Measurements from ENCODE around the gene BPGM. TPM values are rescaled to one million over a fixed set of nuclear protein-coding genes. Genes with fewer than 3 reads are reported as not detected.
A peak's percentile ranks its signal among the peaks of the same experiment; 100 is the strongest.
"Not testable (repeated sequence)": the region's sequence is repeated elsewhere in the genome, so short reads cannot be mapped to it uniquely, and the experiment has no call there.

Gene BPGM
- total RNA-seq, 1 donor from 2014 or later = 17.7 TPM

DNA sequence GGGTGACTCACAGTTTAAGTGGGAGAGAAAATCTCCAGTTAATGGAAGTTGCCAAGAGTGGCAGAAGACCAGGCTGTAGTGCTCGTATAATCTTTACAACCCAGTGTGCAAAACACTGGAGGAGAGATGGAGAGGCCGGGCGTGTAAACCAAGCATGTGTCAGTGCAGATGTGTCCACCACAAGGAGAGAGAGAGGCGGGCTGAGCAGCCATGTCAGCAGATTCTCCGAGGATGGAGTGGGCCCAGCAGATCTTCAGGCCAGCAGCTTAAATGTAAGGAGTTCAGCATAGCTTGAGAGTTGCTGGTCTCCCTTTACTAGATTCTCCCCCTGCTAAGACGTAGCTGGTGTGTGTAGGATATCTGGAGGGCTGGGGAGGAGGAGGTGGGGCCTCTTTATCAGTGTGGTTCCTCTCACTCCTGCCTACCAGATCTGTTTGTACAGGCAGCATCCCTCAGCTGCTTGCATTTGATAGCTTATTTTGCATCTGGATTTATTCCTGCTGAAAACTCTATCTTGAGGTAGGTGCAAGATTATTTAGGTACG, 13.7 kb downstream of the BPGM start:
- Mint-ChIP-seq H3K4me3 (ENCODE audit: unreplicated experiment) (no peak overlapping the region), H3K9me3 (ENCODE audit: unreplicated experiment) (no peaks in the 10 kb centered on the region), H3K36me3 (ENCODE audit: low read depth, unreplicated experiment) (peaks cover 28% of the 10 kb centered on the region), H3K27ac (ENCODE audit: unreplicated experiment) (no peak overlapping the region), H3K27me3 (ENCODE audit: unreplicated experiment) (peaks cover 4% of the 10 kb centered on the region), H3K4me1 (ENCODE audit: unreplicated experiment) (peaks cover 45% of the 10 kb centered on the region)
- TF ChIP-seq, protein P1, sequence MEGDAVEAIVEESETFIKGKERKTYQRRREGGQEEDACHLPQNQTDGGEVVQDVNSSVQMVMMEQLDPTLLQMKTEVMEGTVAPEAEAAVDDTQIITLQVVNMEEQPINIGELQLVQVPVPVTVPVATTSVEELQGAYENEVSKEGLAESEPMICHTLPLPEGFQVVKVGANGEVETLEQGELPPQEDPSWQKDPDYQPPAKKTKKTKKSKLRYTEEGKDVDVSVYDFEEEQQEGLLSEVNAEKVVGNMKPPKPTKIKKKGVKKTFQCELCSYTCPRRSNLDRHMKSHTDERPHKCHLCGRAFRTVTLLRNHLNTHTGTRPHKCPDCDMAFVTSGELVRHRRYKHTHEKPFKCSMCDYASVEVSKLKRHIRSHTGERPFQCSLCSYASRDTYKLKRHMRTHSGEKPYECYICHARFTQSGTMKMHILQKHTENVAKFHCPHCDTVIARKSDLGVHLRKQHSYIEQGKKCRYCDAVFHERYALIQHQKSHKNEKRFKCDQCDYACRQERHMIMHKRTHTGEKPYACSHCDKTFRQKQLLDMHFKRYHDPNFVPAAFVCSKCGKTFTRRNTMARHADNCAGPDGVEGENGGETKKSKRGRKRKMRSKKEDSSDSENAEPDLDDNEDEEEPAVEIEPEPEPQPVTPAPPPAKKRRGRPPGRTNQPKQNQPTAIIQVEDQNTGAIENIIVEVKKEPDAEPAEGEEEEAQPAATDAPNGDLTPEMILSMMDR (IDR thresholded peaks at IDR 0.05; ENCODE audit: unreplicated experiment) = no peak
- no peak for DNase-seq (ENCODE audit: low spot score)

DNA sequence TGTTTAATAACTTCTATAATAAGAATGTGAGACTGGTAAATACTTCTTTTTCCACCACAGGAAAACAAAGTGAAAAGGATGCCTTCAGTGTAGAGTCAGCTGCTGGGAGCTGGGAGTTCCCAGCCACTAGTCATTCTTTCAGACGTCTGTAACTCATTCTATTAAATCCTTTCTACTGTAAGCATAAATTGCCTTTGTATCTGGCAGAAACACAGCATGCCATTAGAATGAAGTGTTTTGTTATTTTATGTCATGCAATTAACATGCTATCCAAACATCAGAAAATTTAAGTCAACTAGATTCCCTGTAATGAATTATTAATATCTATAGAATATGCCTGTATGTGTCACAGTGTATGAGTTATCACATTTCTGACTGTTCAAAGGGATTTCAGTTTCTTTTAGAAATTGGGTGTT, 14.3 kb downstream of the BPGM start:
- TF ChIP-seq, protein P1 (IDR thresholded peaks at IDR 0.05; ENCODE audit: unreplicated experiment) = no peak
- Mint-ChIP-seq H3K27me3 (ENCODE audit: unreplicated experiment) (peaks cover 4% of the 10 kb centered on the region), H3K36me3 (ENCODE audit: low read depth, unreplicated experiment) (peaks cover 28% of the 10 kb centered on the region), H3K4me3 (ENCODE audit: unreplicated experiment) (no peak overlapping the region), H3K27ac (ENCODE audit: unreplicated experiment) (no peak overlapping the region), H3K9me3 (ENCODE audit: unreplicated experiment) (no peaks in the 10 kb centered on the region), H3K4me1 (ENCODE audit: unreplicated experiment) (peaks cover 44% of the 10 kb centered on the region)
- no peak for DNase-seq (ENCODE audit: low spot score)

DNA sequence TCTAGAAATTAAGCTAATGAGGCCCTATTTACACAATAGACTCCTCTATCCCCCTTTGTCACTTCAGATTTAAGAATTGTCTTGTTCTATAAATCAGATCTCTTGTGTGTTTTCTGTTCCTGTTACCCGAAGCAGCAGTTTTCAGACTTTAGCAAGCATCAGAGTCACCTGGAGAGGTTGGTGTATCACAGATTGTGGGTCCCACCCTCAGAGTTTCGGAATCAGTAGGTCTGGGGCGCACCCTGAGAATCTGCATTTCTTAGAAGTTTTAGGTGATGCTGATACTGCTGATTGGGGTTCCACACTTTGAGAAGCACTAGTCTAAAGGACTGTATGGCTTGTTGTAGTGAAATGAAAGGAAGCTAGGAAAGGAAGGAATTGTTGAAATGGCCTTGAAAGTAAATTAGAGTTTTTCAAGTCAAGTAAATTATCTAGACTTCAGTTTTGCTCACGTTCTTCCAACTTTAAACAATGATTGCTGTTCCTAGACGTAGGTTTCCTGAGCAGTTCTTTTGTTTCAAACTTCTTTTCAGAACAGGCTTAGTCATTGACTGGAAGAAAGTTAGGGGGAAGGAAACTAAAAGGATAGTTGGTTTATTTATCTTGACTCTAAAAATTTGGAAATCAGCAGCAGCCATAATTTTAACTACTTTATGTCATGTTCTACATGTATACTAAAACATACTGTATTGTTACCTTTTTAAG, 15.7 kb downstream of the BPGM start:
- DNase-seq (ENCODE audit: low spot score) = no peak
- peaks cover 2% of the 10 kb centered on the region for H3K27me3 Mint-ChIP-seq (ENCODE audit: unreplicated experiment)
- H3K4me1 Mint-ChIP-seq (ENCODE audit: unreplicated experiment) = peaks cover 39% of the 10 kb centered on the region
- H3K9me3 Mint-ChIP-seq (ENCODE audit: unreplicated experiment) = no peaks in the 10 kb centered on the region
- TF ChIP-seq, protein P1 (IDR thresholded peaks at IDR 0.05; ENCODE audit: unreplicated experiment) = no peak
- H3K36me3 Mint-ChIP-seq (ENCODE audit: low read depth, unreplicated experiment) = peaks cover 24% of the 10 kb centered on the region
- peak overlapping the region; percentile 90 for H3K27ac Mint-ChIP-seq (ENCODE audit: unreplicated experiment)
- peak overlapping the region; percentile 23 for H3K4me3 Mint-ChIP-seq (ENCODE audit: unreplicated experiment)

GRCh38 chr7:134662871-134663205, 16.2 kb downstream of the BPGM start:
- Mint-ChIP-seq H3K36me3 (ENCODE audit: low read depth, unreplicated experiment) (peaks cover 24% of the 10 kb centered on the region), H3K4me3 (ENCODE audit: unreplicated experiment) (no peak overlapping the region)

DNA sequence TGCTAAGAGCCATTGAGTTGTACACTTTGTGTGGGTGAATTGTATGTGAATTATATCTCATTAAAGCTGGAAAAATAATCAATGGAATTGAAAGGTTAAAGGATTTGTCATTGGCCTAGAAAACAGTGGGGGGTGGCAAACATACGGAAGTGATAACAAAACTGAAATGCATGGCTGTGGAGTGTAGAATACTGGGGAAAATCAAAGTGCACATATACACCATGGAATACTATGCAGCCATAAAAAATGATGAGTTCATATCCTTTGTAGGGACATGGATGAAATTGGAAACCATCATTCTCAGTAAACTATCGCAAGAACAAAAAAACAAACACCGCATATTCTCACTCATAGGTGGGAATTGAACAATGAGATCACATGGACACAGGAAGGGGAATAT, 18.4 kb downstream of the BPGM start:
- not testable (repeated sequence) for H3K27ac Mint-ChIP-seq (ENCODE audit: unreplicated experiment); H3K27me3 Mint-ChIP-seq (ENCODE audit: unreplicated experiment); H3K9me3 Mint-ChIP-seq (ENCODE audit: unreplicated experiment); DNase-seq (ENCODE audit: low spot score)
- H3K4me3 Mint-ChIP-seq (ENCODE audit: unreplicated experiment) = peak overlapping the region; percentile 26
- H3K36me3 Mint-ChIP-seq (ENCODE audit: low read depth, unreplicated experiment) = peaks cover 24% of the 10 kb centered on the region
- peaks cover 47% of the 10 kb centered on the region for H3K4me1 Mint-ChIP-seq (ENCODE audit: unreplicated experiment)

More at GRCh38 chr7:134662871-134663205, 16.2 kb downstream of the BPGM start:
- no peaks in the 10 kb centered on the region for H3K9me3 Mint-ChIP-seq (ENCODE audit: unreplicated experiment)
- TF ChIP-seq, protein P1 (IDR thresholded peaks at IDR 0.05; ENCODE audit: unreplicated experiment) = no peak
- peaks cover 34% of the 10 kb centered on the region for H3K4me1 Mint-ChIP-seq (ENCODE audit: unreplicated experiment)
- DNase-seq (ENCODE audit: low spot score) = no peak
- H3K27me3 Mint-ChIP-seq (ENCODE audit: unreplicated experiment) = no peaks in the 10 kb centered on the region
- peak overlapping the region; percentile 90 for H3K27ac Mint-ChIP-seq (ENCODE audit: unreplicated experiment)

Data from endothelial cell (in vitro differentiated cells).